ENCODE measurements around the gene CYYR1. TPM values are rescaled to one million over a fixed set of nuclear protein-coding genes. Genes with fewer than 3 reads are reported as not detected.

Gene CYYR1
- total RNA-seq, 1 experiment from 2014 or later = not detected

GRCh38 chr21:26433386-26433785, 139.7 kb downstream of the CYYR1 start:
- H3K27me3 Mint-ChIP-seq (ENCODE audit: insufficient read depth, unreplicated experiment) = peaks cover 10% of the 10 kb centered on the region
- H3K4me3 Mint-ChIP-seq (ENCODE audit: unreplicated experiment) = no peak overlapping the region
- ChIA-PET POLR2A (no interaction called here), CTCF (no interaction called here)
- H3K9me3 Mint-ChIP-seq (ENCODE audit: unreplicated experiment) = no peaks in the 10 kb centered on the region
- Histone ChIP-seq H3K9me3 (no peaks in the 10 kb centered on the region), H3K4me3 (ENCODE audit: low read depth, low read length) (no peak overlapping the region), H3K36me3 (ENCODE audit: control insufficient read depth, insufficient read depth, low read length) (no peaks in the 10 kb centered on the region), H3K4me1 (no peaks in the 10 kb centered on the region), H3K27me3 (replicated peaks; ENCODE audit: control insufficient read depth, insufficient read depth, low read length) (no peaks in the 10 kb centered on the region)
- TF ChIP-seq CTCF (IDR thresholded peaks at IDR 0.05; ENCODE audit: insufficient read depth in 1 of 2, low read depth in 1 of 2, low read length in 1 of 2, severe bottlenecking in 1 of 2, unreplicated experiment in 1 of 2) = no peak
- no peaks in the 10 kb centered on the region for H3K4me1 Mint-ChIP-seq (ENCODE audit: low read depth, unreplicated experiment)
- H3K27ac Mint-ChIP-seq (ENCODE audit: unreplicated experiment) = no peak overlapping the region
- intact Hi-C loops (cut with micrococcal nuclease; ENCODE audit: unreplicated experiment) = no loop called here
- no TSS peak for BruUV-seq (replicated peaks)
- no peaks in the 10 kb centered on the region for H3K36me3 Mint-ChIP-seq (ENCODE audit: insufficient read depth, unreplicated experiment)
- DNase-seq = no peak

GRCh38 chr21:26432410-26432809, 140.7 kb downstream of the CYYR1 start:
- no peaks in the 10 kb centered on the region for H3K9me3 ChIP-seq
- H3K36me3 Mint-ChIP-seq (ENCODE audit: insufficient read depth, unreplicated experiment) = no peaks in the 10 kb centered on the region
- BruUV-seq (replicated peaks) = no TSS peak

DNA sequence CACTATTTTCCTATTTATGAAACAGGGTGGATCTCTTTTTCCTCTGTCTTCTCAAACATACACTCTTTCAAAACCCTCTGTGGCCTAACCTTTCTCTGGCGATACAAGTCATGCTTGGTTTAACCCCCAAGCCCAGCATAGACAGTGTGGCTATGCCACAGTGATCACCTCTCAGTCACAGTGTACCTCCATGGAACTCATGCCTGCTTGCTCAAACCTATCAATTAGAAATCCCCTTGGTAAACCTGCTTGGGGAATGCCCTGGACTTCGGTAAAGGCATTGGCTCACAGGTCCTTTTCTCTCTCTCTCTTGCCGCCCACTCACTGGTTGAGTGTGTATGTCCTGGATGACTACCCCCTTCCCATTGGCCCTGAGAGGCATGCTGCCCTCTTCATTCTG, 147.5 kb downstream of the CYYR1 start:
- no TSS peak for BruUV-seq (replicated peaks)
- intact Hi-C loops (cut with micrococcal nuclease; ENCODE audit: unreplicated experiment) = no loop called here
- H3K9me3 ChIP-seq = no peaks in the 10 kb centered on the region

More at GRCh38 chr21:26432410-26432809, 140.7 kb downstream of the CYYR1 start:
- Histone ChIP-seq H3K27me3 (replicated peaks; ENCODE audit: control insufficient read depth, insufficient read depth, low read length) (no peaks in the 10 kb centered on the region), H3K36me3 (ENCODE audit: control insufficient read depth, insufficient read depth, low read length) (no peaks in the 10 kb centered on the region), H3K4me3 (ENCODE audit: low read depth, low read length) (no peak overlapping the region), H3K4me1 (no peaks in the 10 kb centered on the region)
- Mint-ChIP-seq H3K27ac (ENCODE audit: unreplicated experiment) (no peak overlapping the region), H3K9me3 (ENCODE audit: unreplicated experiment) (no peaks in the 10 kb centered on the region), H3K27me3 (ENCODE audit: insufficient read depth, unreplicated experiment) (peaks cover 9% of the 10 kb centered on the region), H3K4me1 (ENCODE audit: low read depth, unreplicated experiment) (no peaks in the 10 kb centered on the region), H3K4me3 (ENCODE audit: unreplicated experiment) (no peak overlapping the region)
- ChIA-PET POLR2A (no interaction called here), CTCF (no interaction called here)
- intact Hi-C loops (cut with micrococcal nuclease; ENCODE audit: unreplicated experiment) = no loop called here
- TF ChIP-seq CTCF (IDR thresholded peaks at IDR 0.05; ENCODE audit: insufficient read depth in 1 of 2, low read depth in 1 of 2, low read length in 1 of 2, severe bottlenecking in 1 of 2, unreplicated experiment in 1 of 2) = no peak
- DNase-seq = no peak

More for the DNA sequence above, 147.5 kb downstream of the CYYR1 start:
- no peak for DNase-seq
- CTCF ChIA-PET = no interaction called here
- Mint-ChIP-seq H3K9me3 (ENCODE audit: unreplicated experiment) (no peaks in the 10 kb centered on the region), H3K4me3 (ENCODE audit: unreplicated experiment) (no peak overlapping the region), H3K36me3 (ENCODE audit: insufficient read depth, unreplicated experiment) (no peaks in the 10 kb centered on the region), H3K4me1 (ENCODE audit: low read depth, unreplicated experiment) (no peaks in the 10 kb centered on the region), H3K27ac (ENCODE audit: unreplicated experiment) (no peak overlapping the region), H3K27me3 (ENCODE audit: insufficient read depth, unreplicated experiment) (peaks cover 13% of the 10 kb centered on the region)
- Histone ChIP-seq H3K36me3 (ENCODE audit: control insufficient read depth, insufficient read depth, low read length) (no peaks in the 10 kb centered on the region), H3K4me3 (ENCODE audit: low read depth, low read length) (no peak overlapping the region), H3K4me1 (no peaks in the 10 kb centered on the region), H3K27me3 (replicated peaks; ENCODE audit: control insufficient read depth, insufficient read depth, low read length) (no peaks in the 10 kb centered on the region)
- no peak for TF ChIP-seq CTCF (IDR thresholded peaks at IDR 0.05; ENCODE audit: insufficient read depth in 1 of 2, low read depth in 1 of 2, low read length in 1 of 2, severe bottlenecking in 1 of 2, unreplicated experiment in 1 of 2)
- POLR2A ChIA-PET = no interaction called here
